Peyer's patch (tissue), 4 donors: ENCODE results near the gene RHBDD3. TPM values are rescaled to one million over a fixed set of nuclear protein-coding genes. Genes with fewer than 3 reads are reported as not detected.
"Not testable (repeated sequence)": the region's sequence is repeated elsewhere in the genome, so short reads cannot be mapped to it uniquely, and the experiment has no call there.

Source experiments
- DNase-seq, 3 donors: peaks; one replicate each; pipeline ENCODE4 v3.0.0-alpha.2; 2017 to 2019
- H3K27ac ChIP-seq, 4 donors: fragments of 200-600 bp; sonication (generic); one replicate each; pipeline ENCODE4 v1.5.1; 2016 to 2019
- H3K27me3 ChIP-seq, 2 donors: fragments of 200-600 bp; sonication (generic); one replicate each; pipeline ENCODE4 v1.5.1; 2019
- H3K36me3 ChIP-seq, 3 donors: fragments of 200-600 bp; sonication (generic); one replicate each; pipeline ENCODE4 v1.5.1; 2016 to 2019
- H3K4me1 ChIP-seq, 4 donors: fragments of 200-600 bp; sonication (generic); one replicate each; pipeline ENCODE4 v1.5.1; 2016 to 2019
- H3K4me3 ChIP-seq, 4 donors: fragments of 200-600 bp; sonication (generic); 1 replicate in 3 of 4; 2 replicates in 1 of 4; pipeline ENCODE4 v1.5.1; 2016 to 2019; ENCODE audit warnings: mild to moderate bottlenecking in 1 of 4
- H3K9me3 ChIP-seq, 4 donors: fragments of 200-600 bp; sonication (generic); one replicate each; pipeline ENCODE4 v1.5.1; 2016 to 2019; ENCODE audit warnings: mild to moderate bottlenecking in 1 of 4
- POLR2A ChIP-seq, 2 donors: fragments of 450-650 bp; IDR thresholded peaks; one replicate each; pipeline ENCODE4 v1.5.1; 2017; ENCODE audit warnings: antibody characterized with exemption in 2 of 2, mild to moderate bottlenecking in 2 of 2, moderate library complexity in 2 of 2
- total RNA-seq, 4 donors: library from RNA; depleted of rRNA; stranded (reverse); fragments of >200 nt; gene quantifications; one replicate each; pipeline ENCODE4 v1.1.0, GENCODE V29; 2016
- TF ChIP-seq, protein P1 (sequence below), 6 experiments: fragments of 450-650 bp in 4 of 6; fragments of 200-600 bp in 2 of 6; sonication (generic) in 1 of 6; IDR thresholded peaks; one replicate each; pipeline ENCODE4 v1.5.1; 2017 to 2019; ENCODE audit warnings: antibody characterized with exemption in 6 of 6, mild to moderate bottlenecking in 3 of 6, moderate library complexity in 1 of 6

RHBDD3 gene
- total RNA-seq, 4 donors from 2014 or later, result 25.4 to 47.2 (median 36.2) TPM

DNA sequence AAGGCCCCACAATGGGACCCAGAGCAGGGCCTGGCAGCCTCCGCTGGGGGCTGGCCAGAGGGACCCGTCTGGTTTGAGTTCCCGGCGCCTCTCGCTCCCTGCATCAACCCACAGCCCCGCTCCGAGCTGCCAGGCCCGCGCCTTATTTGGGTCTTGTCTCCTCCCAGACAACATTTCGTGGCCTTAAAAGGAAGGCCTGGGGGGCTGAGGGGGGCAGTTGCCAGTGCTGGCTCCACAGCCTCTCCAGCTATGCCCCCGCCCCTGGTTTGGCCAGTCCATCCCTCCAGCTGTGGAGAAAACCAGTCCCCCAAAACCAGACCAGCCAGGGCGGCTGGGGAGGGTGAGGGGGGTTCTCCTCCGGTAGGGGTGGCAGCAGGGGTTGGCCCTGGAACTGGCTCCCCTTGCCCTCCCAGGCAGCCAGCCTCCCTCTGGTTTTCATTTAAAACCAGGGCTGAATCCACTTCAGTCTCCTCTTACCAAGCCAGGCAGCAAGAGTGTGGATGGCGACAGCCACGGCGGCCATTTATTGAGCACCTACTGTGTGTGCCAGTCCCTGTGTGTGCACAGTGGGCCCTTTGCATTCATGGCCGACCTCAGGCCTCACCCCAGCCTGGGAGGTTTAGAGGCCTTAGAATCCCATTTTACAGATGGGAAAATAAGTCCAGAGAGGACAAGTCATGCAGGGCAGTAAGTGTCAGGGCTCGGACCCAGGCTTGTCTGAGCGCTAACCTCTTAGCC, 43.5 kb downstream of the RHBDD3 start:
- Histone ChIP-seq H3K27ac (peak overlapping the region; percentile 46 to 72 (median 66)), H3K9me3 (no peaks in the 10 kb centered on the region), H3K36me3 (no peaks in the 10 kb centered on the region), H3K4me3 (no peak overlapping the region), H3K27me3 (no peaks in the 10 kb centered on the region), H3K4me1 (peaks cover 0 to 13% (median 0%) of the 10 kb centered on the region in 4 donors)
- no peak for TF ChIP-seq POLR2A (IDR thresholded peaks at IDR 0.05)
- TF ChIP-seq, protein P1, sequence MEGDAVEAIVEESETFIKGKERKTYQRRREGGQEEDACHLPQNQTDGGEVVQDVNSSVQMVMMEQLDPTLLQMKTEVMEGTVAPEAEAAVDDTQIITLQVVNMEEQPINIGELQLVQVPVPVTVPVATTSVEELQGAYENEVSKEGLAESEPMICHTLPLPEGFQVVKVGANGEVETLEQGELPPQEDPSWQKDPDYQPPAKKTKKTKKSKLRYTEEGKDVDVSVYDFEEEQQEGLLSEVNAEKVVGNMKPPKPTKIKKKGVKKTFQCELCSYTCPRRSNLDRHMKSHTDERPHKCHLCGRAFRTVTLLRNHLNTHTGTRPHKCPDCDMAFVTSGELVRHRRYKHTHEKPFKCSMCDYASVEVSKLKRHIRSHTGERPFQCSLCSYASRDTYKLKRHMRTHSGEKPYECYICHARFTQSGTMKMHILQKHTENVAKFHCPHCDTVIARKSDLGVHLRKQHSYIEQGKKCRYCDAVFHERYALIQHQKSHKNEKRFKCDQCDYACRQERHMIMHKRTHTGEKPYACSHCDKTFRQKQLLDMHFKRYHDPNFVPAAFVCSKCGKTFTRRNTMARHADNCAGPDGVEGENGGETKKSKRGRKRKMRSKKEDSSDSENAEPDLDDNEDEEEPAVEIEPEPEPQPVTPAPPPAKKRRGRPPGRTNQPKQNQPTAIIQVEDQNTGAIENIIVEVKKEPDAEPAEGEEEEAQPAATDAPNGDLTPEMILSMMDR (IDR thresholded peaks at IDR 0.05), result no peak
- DNase-seq, result peak in 2 of 3 donors; percentile 25 to 46

DNA sequence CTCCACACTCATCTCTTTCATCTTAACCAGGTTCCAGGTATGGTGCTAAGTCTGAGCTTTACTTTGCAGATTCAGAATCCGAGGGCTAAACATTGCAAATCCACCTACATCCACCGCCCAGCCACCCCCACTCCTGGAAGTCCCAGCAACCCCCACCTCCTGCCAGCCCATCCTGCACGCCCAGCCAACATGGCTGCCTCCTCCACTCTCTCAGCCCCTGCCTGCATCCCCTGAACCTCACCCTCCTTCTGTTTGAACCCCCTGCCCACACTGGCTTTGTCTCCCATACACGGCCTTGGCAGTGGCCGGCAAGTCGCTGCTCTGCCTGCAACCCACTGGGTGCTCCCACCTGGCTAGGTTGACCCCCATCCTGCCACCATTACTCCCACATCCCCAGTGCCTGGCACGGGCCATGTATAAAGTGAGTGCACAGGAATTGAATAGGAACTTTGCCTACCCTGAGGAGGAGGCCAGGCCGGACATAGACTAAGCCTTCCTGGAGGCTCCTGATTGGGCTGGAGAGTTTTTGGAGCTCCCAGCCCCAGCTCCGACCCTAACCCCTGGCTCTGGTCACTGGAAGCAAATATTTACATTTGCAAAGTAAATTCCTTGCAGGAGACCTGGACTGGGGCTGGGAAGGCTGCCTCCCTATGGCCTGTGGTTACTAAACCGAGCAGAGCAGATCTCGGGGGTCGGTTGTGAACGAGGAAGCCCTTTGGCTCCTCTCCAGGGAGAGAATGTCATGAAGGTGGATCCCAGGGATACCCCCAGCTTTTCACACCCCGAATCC, 47.7 kb downstream of the RHBDD3 start:
- no peak overlapping the region for H3K4me3 ChIP-seq
- no peaks in the 10 kb centered on the region for H3K9me3 ChIP-seq
- H3K4me1 ChIP-seq, result peaks cover 0 to 10% (median 0%) of the 10 kb centered on the region in 4 donors
- H3K27me3 ChIP-seq, result no peaks in the 10 kb centered on the region
- DNase-seq, result peak in 1 of 3 donors; percentile 32
- peak overlapping the region in 2 of 4 donors; percentile 43 to 54 for H3K27ac ChIP-seq
- no peak for TF ChIP-seq POLR2A (IDR thresholded peaks at IDR 0.05)
- TF ChIP-seq, protein P1 (IDR thresholded peaks at IDR 0.05), result no peak
- no peaks in the 10 kb centered on the region for H3K36me3 ChIP-seq

DNA sequence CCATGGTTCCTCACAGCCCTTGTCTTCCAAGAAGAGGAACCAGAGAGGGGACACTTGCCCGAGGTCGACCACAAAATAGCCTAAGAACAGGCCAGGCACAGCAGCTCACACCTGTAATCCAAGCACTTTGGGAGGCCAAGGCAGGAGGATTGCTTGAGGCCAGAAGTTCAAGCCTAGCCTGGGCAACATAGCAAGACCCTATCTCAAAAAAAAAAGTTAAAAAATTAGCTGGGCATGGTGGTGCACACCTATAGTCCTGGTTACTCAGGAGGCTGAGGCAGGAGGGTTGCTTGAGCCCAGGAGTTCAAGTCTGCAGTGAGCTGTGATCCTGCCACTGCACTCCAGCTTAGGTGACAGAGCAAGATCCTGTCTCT, 48.4 kb downstream of the RHBDD3 start:
- peak overlapping the region in 1 of 4 donors; percentile 50 for H3K27ac ChIP-seq
- H3K4me1 ChIP-seq, H3K36me3 ChIP-seq, H3K9me3 ChIP-seq, H3K4me3 ChIP-seq, H3K27me3 ChIP-seq, DNase-seq: not testable (repeated sequence)

DNA sequence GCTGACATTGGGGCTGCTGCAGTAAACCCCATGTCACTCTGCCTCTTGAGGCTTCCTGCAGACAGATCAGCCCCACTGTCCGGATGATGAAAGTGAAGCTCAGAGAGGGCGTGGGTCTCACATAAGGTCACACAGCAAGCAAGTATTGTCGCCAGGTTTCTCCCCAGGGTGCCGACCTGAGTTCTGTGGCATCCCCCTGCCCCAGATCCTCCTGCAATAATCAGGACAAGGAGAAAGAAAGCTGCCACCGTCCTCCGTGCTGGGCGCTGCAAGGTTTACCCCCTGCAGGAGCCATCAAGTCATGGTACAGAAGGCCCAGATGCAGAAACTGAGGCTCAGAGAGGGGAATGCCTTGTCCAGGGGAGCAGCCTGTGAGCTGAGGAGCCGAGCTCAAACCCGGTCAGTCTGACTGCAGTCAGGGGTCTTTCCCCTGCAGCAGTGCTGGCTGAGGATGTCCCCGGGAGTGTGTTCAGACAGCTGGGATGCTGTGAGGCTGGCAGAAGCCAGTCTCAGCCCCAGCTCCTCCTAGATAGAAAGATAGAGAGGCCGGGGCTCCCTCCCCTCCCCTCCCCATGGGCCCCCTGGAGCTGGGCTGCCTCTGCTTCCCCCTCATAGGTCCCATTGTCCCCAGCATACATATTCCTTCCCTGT, 48.9 kb downstream of the RHBDD3 start:
- Histone ChIP-seq H3K27ac (no peak overlapping the region), H3K27me3 (no peaks in the 10 kb centered on the region), H3K9me3 (no peaks in the 10 kb centered on the region), H3K4me3 (no peak overlapping the region), H3K4me1 (no peaks in the 10 kb centered on the region), H3K36me3 (no peaks in the 10 kb centered on the region)
- no peak for DNase-seq
- TF ChIP-seq, protein P1 (IDR thresholded peaks at IDR 0.05), result no peak
- TF ChIP-seq POLR2A (IDR thresholded peaks at IDR 0.05), result no peak

DNA sequence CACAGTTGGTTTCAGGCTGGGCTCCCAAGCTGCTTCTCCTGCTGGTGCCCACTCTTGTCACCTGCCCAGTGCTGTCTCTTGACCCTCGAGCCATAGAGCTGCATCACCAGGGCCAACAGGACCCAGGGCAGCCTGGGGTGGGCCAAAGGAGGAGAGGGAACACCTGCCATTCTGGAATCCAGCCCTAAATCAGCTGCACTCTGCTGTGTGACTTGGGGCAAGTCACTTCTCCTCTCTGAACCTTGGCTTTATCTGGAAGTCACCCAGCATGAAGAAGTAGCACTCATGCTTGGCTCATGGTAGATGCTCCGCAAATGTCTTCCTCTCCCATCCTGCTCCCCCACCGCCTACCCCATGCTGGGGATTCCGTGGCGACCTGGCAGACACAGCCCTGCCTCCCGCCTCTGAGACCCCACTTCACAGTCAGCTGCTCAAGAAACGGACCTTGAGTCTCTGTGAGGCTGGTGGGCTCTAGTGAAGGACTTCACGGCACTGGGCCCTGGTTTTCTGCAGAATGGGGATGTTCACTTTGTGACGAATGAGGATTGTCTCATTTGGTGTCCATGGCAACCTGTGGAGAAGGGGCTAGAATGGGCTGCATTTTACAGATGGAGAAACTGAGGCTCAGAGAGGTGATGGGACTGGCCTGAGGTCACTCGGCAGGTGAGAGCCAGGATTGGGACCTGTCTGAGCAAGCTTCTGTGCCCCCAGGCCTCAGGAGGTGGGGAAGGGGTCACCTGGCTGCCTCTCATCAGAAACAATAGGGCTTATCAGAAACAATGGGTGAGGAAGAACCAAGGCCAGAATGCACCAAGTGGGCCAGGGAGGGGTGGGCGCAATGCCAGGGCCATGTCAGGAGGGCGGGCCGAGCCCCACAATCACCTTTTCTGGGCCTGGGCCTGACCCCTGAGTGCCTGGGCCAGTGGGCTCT, 49.7 kb downstream of the RHBDD3 start:
- H3K4me1 ChIP-seq, result no peaks in the 10 kb centered on the region
- no peaks in the 10 kb centered on the region for H3K36me3 ChIP-seq
- no peaks in the 10 kb centered on the region for H3K9me3 ChIP-seq
- no peak overlapping the region for H3K27ac ChIP-seq
- no peaks in the 10 kb centered on the region for H3K27me3 ChIP-seq
- no peak for TF ChIP-seq POLR2A (IDR thresholded peaks at IDR 0.05)
- TF ChIP-seq, protein P1 (IDR thresholded peaks at IDR 0.05), result no peak
- DNase-seq, result no peak
- H3K4me3 ChIP-seq, result no peak overlapping the region
